ENCODE results near the gene DISP1.

Gene DISP1

GRCh38 chr1:222798116-222798515 lies 16.7 kb upstream of the DISP1 start:
- H3K27ac ChIP-seq (ENCODE audit: low read depth, low read length), result no peak overlapping the region
- H3K9me3 ChIP-seq (ENCODE audit: control insufficient read depth, insufficient read depth, low read depth, low read length), result peaks cover 4% of the 10 kb centered on the region; the same call in 1 of the 2 replicates
- no peaks in the 10 kb centered on the region for H3K27me3 ChIP-seq (ENCODE audit: control insufficient read depth, insufficient read depth, low read length)
- no peak overlapping the region for H3K9ac ChIP-seq (ENCODE audit: low read length)
- H3K4me3 ChIP-seq (ENCODE audit: low read depth, low read length), result no peak overlapping the region
- no peaks in the 10 kb centered on the region for H3K36me3 ChIP-seq (ENCODE audit: control insufficient read depth, insufficient read depth, low read length)
- H3K4me1 ChIP-seq (ENCODE audit: control insufficient read depth, insufficient read depth, low read length), result no peaks in the 10 kb centered on the region

GRCh38 chr1:222798975-222799374 lies 15.9 kb upstream of the DISP1 start:
- Histone ChIP-seq H3K27ac (ENCODE audit: low read depth, low read length) (no peak overlapping the region), H3K4me1 (ENCODE audit: control insufficient read depth, insufficient read depth, low read length) (no peaks in the 10 kb centered on the region)

GRCh38 chr1:222801067-222801466 lies 13.8 kb upstream of the DISP1 start:
- no peaks in the 10 kb centered on the region for H3K9me3 ChIP-seq (ENCODE audit: control insufficient read depth, insufficient read depth, low read depth, low read length)
- no peaks in the 10 kb centered on the region for H3K27me3 ChIP-seq (ENCODE audit: control insufficient read depth, insufficient read depth, low read length)
- H3K36me3 ChIP-seq (ENCODE audit: control insufficient read depth, insufficient read depth, low read length), result no peaks in the 10 kb centered on the region
- no peak overlapping the region for H3K27ac ChIP-seq (ENCODE audit: low read depth, low read length)
- H3K4me1 ChIP-seq (ENCODE audit: control insufficient read depth, insufficient read depth, low read length), result no peaks in the 10 kb centered on the region
- H3K9ac ChIP-seq (ENCODE audit: low read length), result no peak overlapping the region
- no peak overlapping the region for H3K4me3 ChIP-seq (ENCODE audit: low read depth, low read length)

More at GRCh38 chr1:222798975-222799374, 15.9 kb upstream of the DISP1 start:
- Histone ChIP-seq H3K9ac (ENCODE audit: low read length) (no peak overlapping the region), H3K36me3 (ENCODE audit: control insufficient read depth, insufficient read depth, low read length) (no peaks in the 10 kb centered on the region), H3K9me3 (ENCODE audit: control insufficient read depth, insufficient read depth, low read depth, low read length) (peaks cover 4% of the 10 kb centered on the region; the same call in 1 of the 2 replicates), H3K27me3 (ENCODE audit: control insufficient read depth, insufficient read depth, low read length) (no peaks in the 10 kb centered on the region), H3K4me3 (ENCODE audit: low read depth, low read length) (no peak overlapping the region)

- H3K36me3 ChIP-seq (ENCODE audit: control insufficient read depth, insufficient read depth, low read length), result no peaks in the 10 kb centered on the region
- no peak overlapping the region for H3K4me3 ChIP-seq (ENCODE audit: low read depth, low read length)
- peaks cover 16% of the 10 kb centered on the region for H3K27me3 ChIP-seq (ENCODE audit: control insufficient read depth, insufficient read depth, low read length)
- H3K9me3 ChIP-seq (ENCODE audit: control insufficient read depth, insufficient read depth, low read depth, low read length), result no peaks in the 10 kb centered on the region
- peaks cover 12% of the 10 kb centered on the region for H3K4me1 ChIP-seq (ENCODE audit: control insufficient read depth, insufficient read depth, low read length)
- H3K9ac ChIP-seq (ENCODE audit: low read length), result no peak overlapping the region
- H3K27ac ChIP-seq (ENCODE audit: low read depth, low read length), result no peak overlapping the region
Observed at GRCh38 chr1:222811671-222812070, 3.2 kb upstream of the DISP1 start.

GRCh38 chr1:222813866-222814535 lies 838 bp upstream of the DISP1 start:
- H3K27me3 ChIP-seq (ENCODE audit: control insufficient read depth, insufficient read depth, low read length), result peaks cover 16% of the 10 kb centered on the region
- H3K9me3 ChIP-seq (ENCODE audit: control insufficient read depth, insufficient read depth, low read depth, low read length), result no peaks in the 10 kb centered on the region
- no peak overlapping the region for H3K9ac ChIP-seq (ENCODE audit: low read length)
- peaks cover 18% of the 10 kb centered on the region for H3K4me1 ChIP-seq (ENCODE audit: control insufficient read depth, insufficient read depth, low read length)
- no peaks in the 10 kb centered on the region for H3K36me3 ChIP-seq (ENCODE audit: control insufficient read depth, insufficient read depth, low read length)
- H3K4me3 ChIP-seq (ENCODE audit: low read depth, low read length), result peak overlapping the region; percentile 81
- no peak overlapping the region for H3K27ac ChIP-seq (ENCODE audit: low read depth, low read length)

- peak overlapping the region; percentile 81 for H3K4me3 ChIP-seq (ENCODE audit: low read depth, low read length)
- H3K27ac ChIP-seq (ENCODE audit: low read depth, low read length), result no peak overlapping the region
- H3K27me3 ChIP-seq (ENCODE audit: control insufficient read depth, insufficient read depth, low read length), result peaks cover 16% of the 10 kb centered on the region
- H3K9me3 ChIP-seq (ENCODE audit: control insufficient read depth, insufficient read depth, low read depth, low read length), result no peaks in the 10 kb centered on the region
- H3K9ac ChIP-seq (ENCODE audit: low read length), result peak overlapping the region; percentile 69
- H3K36me3 ChIP-seq (ENCODE audit: control insufficient read depth, insufficient read depth, low read length), result no peaks in the 10 kb centered on the region
- peaks cover 18% of the 10 kb centered on the region for H3K4me1 ChIP-seq (ENCODE audit: control insufficient read depth, insufficient read depth, low read length)
Observed at GRCh38 chr1:222815440-222815765, 564 bp downstream of the DISP1 start.

GRCh38 chr1:222817529-222817928 lies 2.7 kb downstream of the DISP1 start:
- Histone ChIP-seq H3K36me3 (ENCODE audit: control insufficient read depth, insufficient read depth, low read length) (no peaks in the 10 kb centered on the region), H3K4me1 (ENCODE audit: control insufficient read depth, insufficient read depth, low read length) (peaks cover 18% of the 10 kb centered on the region), H3K9me3 (ENCODE audit: control insufficient read depth, insufficient read depth, low read depth, low read length) (no peaks in the 10 kb centered on the region), H3K4me3 (ENCODE audit: low read depth, low read length) (no peak overlapping the region), H3K27me3 (ENCODE audit: control insufficient read depth, insufficient read depth, low read length) (peaks cover 7% of the 10 kb centered on the region; the same call in 1 of the 2 replicates), H3K9ac (ENCODE audit: low read length) (no peak overlapping the region), H3K27ac (ENCODE audit: low read depth, low read length) (no peak overlapping the region)

- Histone ChIP-seq H3K4me1 (ENCODE audit: control insufficient read depth, insufficient read depth, low read length) (peaks cover 18% of the 10 kb centered on the region), H3K9me3 (ENCODE audit: control insufficient read depth, insufficient read depth, low read depth, low read length) (no peaks in the 10 kb centered on the region), H3K9ac (ENCODE audit: low read length) (no peak overlapping the region), H3K36me3 (ENCODE audit: control insufficient read depth, insufficient read depth, low read length) (no peaks in the 10 kb centered on the region), H3K27me3 (ENCODE audit: control insufficient read depth, insufficient read depth, low read length) (peaks cover 5% of the 10 kb centered on the region; the same call in 1 of the 2 replicates), H3K27ac (ENCODE audit: low read depth, low read length) (no peak overlapping the region), H3K4me3 (ENCODE audit: low read depth, low read length) (no peak overlapping the region)
Observed at GRCh38 chr1:222818171-222818570, 3.3 kb downstream of the DISP1 start.

- Histone ChIP-seq H3K27ac (ENCODE audit: low read depth, low read length) (no peak overlapping the region), H3K36me3 (ENCODE audit: control insufficient read depth, insufficient read depth, low read length) (no peaks in the 10 kb centered on the region), H3K9me3 (ENCODE audit: control insufficient read depth, insufficient read depth, low read depth, low read length) (no peaks in the 10 kb centered on the region), H3K4me1 (ENCODE audit: control insufficient read depth, insufficient read depth, low read length) (peaks cover 19% of the 10 kb centered on the region; the same call in 1 of the 2 replicates), H3K27me3 (ENCODE audit: control insufficient read depth, insufficient read depth, low read length) (no peaks in the 10 kb centered on the region), H3K9ac (ENCODE audit: low read length) (no peak overlapping the region), H3K4me3 (ENCODE audit: low read depth, low read length) (no peak overlapping the region)
Observed at GRCh38 chr1:222820171-222820712, 5.4 kb downstream of the DISP1 start.

GRCh38 chr1:222821239-222821638 lies 6.4 kb downstream of the DISP1 start:
- Histone ChIP-seq H3K9me3 (ENCODE audit: control insufficient read depth, insufficient read depth, low read depth, low read length) (no peaks in the 10 kb centered on the region), H3K27me3 (ENCODE audit: control insufficient read depth, insufficient read depth, low read length) (no peaks in the 10 kb centered on the region), H3K36me3 (ENCODE audit: control insufficient read depth, insufficient read depth, low read length) (no peaks in the 10 kb centered on the region), H3K4me3 (ENCODE audit: low read depth, low read length) (no peak overlapping the region), H3K9ac (ENCODE audit: low read length) (no peak overlapping the region), H3K4me1 (ENCODE audit: control insufficient read depth, insufficient read depth, low read length) (peaks cover 22% of the 10 kb centered on the region; the same call in 1 of the 2 replicates), H3K27ac (ENCODE audit: low read depth, low read length) (no peak overlapping the region)

GRCh38 chr1:222823695-222824094 lies 8.9 kb downstream of the DISP1 start:
- Histone ChIP-seq H3K4me3 (ENCODE audit: low read depth, low read length) (no peak overlapping the region), H3K27me3 (ENCODE audit: control insufficient read depth, insufficient read depth, low read length) (no peaks in the 10 kb centered on the region), H3K4me1 (ENCODE audit: control insufficient read depth, insufficient read depth, low read length) (peaks cover 16% of the 10 kb centered on the region), H3K27ac (ENCODE audit: low read depth, low read length) (no peak overlapping the region), H3K9ac (ENCODE audit: low read length) (no peak overlapping the region), H3K36me3 (ENCODE audit: control insufficient read depth, insufficient read depth, low read length) (no peaks in the 10 kb centered on the region), H3K9me3 (ENCODE audit: control insufficient read depth, insufficient read depth, low read depth, low read length) (no peaks in the 10 kb centered on the region)

Measured in HUES6 (cell line).